Memory B cell (primary cell): ENCODE measurements around the gene THNSL1.
"Not testable (repeated sequence)": the region's sequence is repeated elsewhere in the genome, so short reads cannot be mapped to it uniquely, and the experiment has no call there.

Source experiments
- ATAC-seq: fragments of 150-1000 bp; cut with Tn5 transposase; 2 replicates; pipeline ENCODE4 v1.10.0; 2021; ENCODE audit warnings: low read depth, mild to moderate bottlenecking, moderate library complexity
- DNase-seq, 2 donors: peaks; one replicate each; pipeline ENCODE4 v3.0.0; 2022; ENCODE audit warnings: low spot score in 2 of 2
- H3K27ac Mint-ChIP-seq: one replicate; pipeline ENCODE4 v1.8.0; 2022; ENCODE audit warnings: mild to moderate bottlenecking, moderate library complexity, mixed read lengths
- H3K27me3 Mint-ChIP-seq: one replicate; pipeline ENCODE4 v1.8.0; 2022; ENCODE audit warnings: mixed read lengths
- H3K36me3 Mint-ChIP-seq: one replicate; pipeline ENCODE4 v1.8.0; 2022; ENCODE audit warnings: mild to moderate bottlenecking, mixed read lengths
- H3K4me1 Mint-ChIP-seq: one replicate; pipeline ENCODE4 v1.8.0; 2022; ENCODE audit warnings: mixed read lengths
- H3K4me3 Mint-ChIP-seq: one replicate; pipeline ENCODE4 v1.8.0; 2022; ENCODE audit warnings: mild to moderate bottlenecking, moderate library complexity, mixed read lengths
- H3K9me3 Mint-ChIP-seq: one replicate; pipeline ENCODE4 v1.8.0; 2022; ENCODE audit warnings: mixed read lengths

The THNSL1 gene

GRCh38 chr10:24984906-24985305 is 31.5 kb upstream of the THNSL1 start:
- DNase-seq (no peak), ATAC-seq (no peak)
- H3K27ac Mint-ChIP-seq = no peak overlapping the region
- no peaks in the 10 kb centered on the region for H3K36me3 Mint-ChIP-seq
- no peaks in the 10 kb centered on the region for H3K27me3 Mint-ChIP-seq
- peaks cover 5% of the 10 kb centered on the region for H3K4me1 Mint-ChIP-seq
- H3K4me3 Mint-ChIP-seq = no peak overlapping the region
- H3K9me3 Mint-ChIP-seq = no peaks in the 10 kb centered on the region

GRCh38 chr10:24988831-24989640 is 27.4 kb upstream of the THNSL1 start:
- no peak for ATAC-seq
- Mint-ChIP-seq H3K36me3 (no peaks in the 10 kb centered on the region), H3K9me3 (no peaks in the 10 kb centered on the region), H3K27me3 (peaks cover 1% of the 10 kb centered on the region), H3K27ac (no peak overlapping the region), H3K4me1 (peaks cover 2% of the 10 kb centered on the region), H3K4me3 (no peak overlapping the region)
- DNase-seq = no peak

- no peak overlapping the region for H3K27ac Mint-ChIP-seq
- ATAC-seq (no peak), DNase-seq (no peak)
- H3K4me3 Mint-ChIP-seq = no peak overlapping the region
- peaks cover 1% of the 10 kb centered on the region for H3K27me3 Mint-ChIP-seq
- H3K9me3 Mint-ChIP-seq = no peaks in the 10 kb centered on the region
- peaks cover 2% of the 10 kb centered on the region for H3K4me1 Mint-ChIP-seq
- no peaks in the 10 kb centered on the region for H3K36me3 Mint-ChIP-seq
Measured at GRCh38 chr10:24989867-24990266, 26.5 kb upstream of the THNSL1 start.

GRCh38 chr10:24991298-24991697 is 25.1 kb upstream of the THNSL1 start:
- Mint-ChIP-seq H3K4me3 (no peak overlapping the region), H3K4me1 (peaks cover 2% of the 10 kb centered on the region), H3K9me3 (no peaks in the 10 kb centered on the region), H3K27ac (no peak overlapping the region), H3K36me3 (no peaks in the 10 kb centered on the region), H3K27me3 (peaks cover 1% of the 10 kb centered on the region)
- no peak for ATAC-seq
- no peak for DNase-seq

GRCh38 chr10:24992512-24993133 is 23.8 kb upstream of the THNSL1 start:
- Mint-ChIP-seq H3K27me3 (peaks cover 3% of the 10 kb centered on the region), H3K4me3 (no peak overlapping the region), H3K36me3 (peaks cover 2% of the 10 kb centered on the region), H3K4me1 (peaks cover under 1% of the 10 kb centered on the region), H3K9me3 (no peaks in the 10 kb centered on the region), H3K27ac (no peak overlapping the region)
- ATAC-seq = no peak
- DNase-seq = no peak

GRCh38 chr10:24993237-24993958 is 23.0 kb upstream of the THNSL1 start:
- DNase-seq = no peak
- no peak overlapping the region for H3K27ac Mint-ChIP-seq
- no peak overlapping the region for H3K4me3 Mint-ChIP-seq
- peaks cover 1% of the 10 kb centered on the region for H3K9me3 Mint-ChIP-seq
- peaks cover 4% of the 10 kb centered on the region for H3K27me3 Mint-ChIP-seq
- no peak for ATAC-seq
- peaks cover 2% of the 10 kb centered on the region for H3K36me3 Mint-ChIP-seq
- no peaks in the 10 kb centered on the region for H3K4me1 Mint-ChIP-seq

- Mint-ChIP-seq H3K36me3 (peaks cover 2% of the 10 kb centered on the region), H3K27ac (no peak overlapping the region), H3K4me1 (no peaks in the 10 kb centered on the region), H3K4me3 (no peak overlapping the region), H3K27me3 (peaks cover 4% of the 10 kb centered on the region), H3K9me3 (peaks cover 1% of the 10 kb centered on the region)
- DNase-seq (no peak), ATAC-seq (no peak)
Measured at GRCh38 chr10:24995072-24995471, 21.3 kb upstream of the THNSL1 start.

- Mint-ChIP-seq H3K27ac (no peak overlapping the region), H3K4me1 (no peaks in the 10 kb centered on the region), H3K27me3 (peaks cover 3% of the 10 kb centered on the region), H3K36me3 (peaks cover 8% of the 10 kb centered on the region), H3K4me3 (no peak overlapping the region), H3K9me3 (peaks cover 10% of the 10 kb centered on the region)
- no peak for ATAC-seq
- DNase-seq = no peak
Measured at GRCh38 chr10:24998044-24998443, 18.4 kb upstream of the THNSL1 start.

GRCh38 chr10:25011591-25011990 is 4.8 kb upstream of the THNSL1 start:
- not testable (repeated sequence) for H3K4me1 Mint-ChIP-seq, H3K27me3 Mint-ChIP-seq, DNase-seq, H3K9me3 Mint-ChIP-seq, H3K27ac Mint-ChIP-seq, ATAC-seq, H3K4me3 Mint-ChIP-seq, H3K36me3 Mint-ChIP-seq

GRCh38 chr10:25014579-25014978 is 1.8 kb upstream of the THNSL1 start:
- H3K27me3 Mint-ChIP-seq = no peaks in the 10 kb centered on the region

GRCh38 chr10:25015828-25016375 is 510 bp upstream of the THNSL1 start, which contains the start of gene ENKUR:
Gene ENKUR (minus strand): TSS chr10:25016158. CDS start chr10:25015936, 222 bp downstream.
- H3K9me3 Mint-ChIP-seq = no peaks in the 10 kb centered on the region
- peak; percentile 89 to 90 for DNase-seq
- no peaks in the 10 kb centered on the region for H3K36me3 Mint-ChIP-seq
- peak within 1 kb of the TSS; percentile 89 for H3K4me3 Mint-ChIP-seq
- peak; percentile 65 for ATAC-seq
- no peaks in the 10 kb centered on the region for H3K27me3 Mint-ChIP-seq
- peak within 1 kb of the TSS; percentile 96 for H3K27ac Mint-ChIP-seq
- peaks cover 9% of the 10 kb centered on the region for H3K4me1 Mint-ChIP-seq

More at GRCh38 chr10:25014579-25014978, 1.8 kb upstream of the THNSL1 start:
- DNase-seq = no peak
- Mint-ChIP-seq H3K4me1 (peaks cover 6% of the 10 kb centered on the region), H3K36me3 (no peaks in the 10 kb centered on the region), H3K9me3 (no peaks in the 10 kb centered on the region), H3K4me3 (no peak overlapping the region), H3K27ac (no peak overlapping the region)
- no peak for ATAC-seq

- Mint-ChIP-seq H3K27ac (peak overlapping the region; percentile 96), H3K4me3 (peak overlapping the region; percentile 89), H3K36me3 (no peaks in the 10 kb centered on the region), H3K27me3 (no peaks in the 10 kb centered on the region), H3K4me1 (peaks cover 9% of the 10 kb centered on the region), H3K9me3 (no peaks in the 10 kb centered on the region)
- DNase-seq (no peak), ATAC-seq (no peak)
Measured at GRCh38 chr10:25017154-25017590, 760 bp downstream of the THNSL1 start.

GRCh38 chr10:25017661-25018060 is 1.2 kb downstream of the THNSL1 start:
- peak overlapping the region; percentile 89 for H3K4me3 Mint-ChIP-seq
- DNase-seq (no peak), ATAC-seq (no peak)
- H3K27me3 Mint-ChIP-seq = no peaks in the 10 kb centered on the region
- H3K9me3 Mint-ChIP-seq = no peaks in the 10 kb centered on the region
- H3K4me1 Mint-ChIP-seq = peaks cover 9% of the 10 kb centered on the region
- H3K27ac Mint-ChIP-seq = peak overlapping the region; percentile 96
- H3K36me3 Mint-ChIP-seq = no peaks in the 10 kb centered on the region

GRCh38 chr10:25018703-25019102 is 2.3 kb downstream of the THNSL1 start:
- DNase-seq (no peak), ATAC-seq (no peak)
- H3K9me3 Mint-ChIP-seq = no peaks in the 10 kb centered on the region
- H3K36me3 Mint-ChIP-seq = peaks cover 3% of the 10 kb centered on the region
- no peak overlapping the region for H3K27ac Mint-ChIP-seq
- no peaks in the 10 kb centered on the region for H3K27me3 Mint-ChIP-seq
- H3K4me3 Mint-ChIP-seq = no peak overlapping the region
- peaks cover 9% of the 10 kb centered on the region for H3K4me1 Mint-ChIP-seq
